HepG2 (cell line): Measurements from ENCODE around the gene SMC6. TPM values are rescaled to one million over a fixed set of nuclear protein-coding genes. Genes with fewer than 3 reads are reported as not detected.

ENCODE experiments used
- ARID5B ChIP-seq: IDR thresholded peaks from 2 replicates; pipeline ENCODE4 v1.4.0; 2020; ENCODE audit warnings: mild to moderate bottlenecking, missing genetic modification reagents
- ATF4 ChIP-seq, 2 experiments: fragments of 450-650 bp in 1 of 2; sonication (generic) in 1 of 2; formaldehyde crosslinking; IDR thresholded peaks; 2 replicates each; pipeline versions ENCODE4 v1.5.0 to v1.8.0; 2020 to 2022; ENCODE audit warnings: mild to moderate bottlenecking in 1 of 2, missing genetic modification reagents in 1 of 2
- ATF7 ChIP-seq, 2 experiments: fragments of 450-650 bp in 1 of 2; sonication (generic) in 1 of 2; formaldehyde crosslinking in 1 of 2; IDR thresholded peaks; 2 replicates each; pipeline versions ENCODE4 v1.4.0 to v1.6.1; 2016 to 2020; ENCODE audit warnings: antibody characterized with exemption in 1 of 2, mild to moderate bottlenecking in 1 of 2, missing genetic modification reagents in 1 of 2
- CC2D1A ChIP-seq: sonication (generic); formaldehyde crosslinking; IDR thresholded peaks from 2 replicates; pipeline ENCODE4 v1.8.1; 2023; ENCODE audit warnings: mild to moderate bottlenecking, missing genetic modification reagents
- DNMT3B ChIP-seq: conservative IDR thresholded peaks from 2 replicates; pipeline ENCODE4 v1.6.1; 2016; ENCODE audit warnings: missing biosample characterization, control low read depth
- EHMT2 ChIP-seq: fragments of 200-600 bp; sonication (generic); IDR thresholded peaks from 2 replicates; pipeline ENCODE4 v1.7.0; 2017; ENCODE audit warnings: antibody characterized with exemption, low read depth, low read length, borderline replicate concordance
- ELF1 ChIP-seq: sonication (generic); formaldehyde crosslinking; IDR thresholded peaks from 2 replicates; pipeline ENCODE4 v1.4.0; 2020; ENCODE audit warnings: missing genetic modification reagents
- ELF3 ChIP-seq: IDR thresholded peaks from 2 replicates; pipeline ENCODE4 v1.6.1; 2016; ENCODE audit warnings: missing genetic modification reagents, missing compliant biosample characterization
- EP300 ChIP-seq, 3 experiments: sonication (generic) in 1 of 3; formaldehyde crosslinking in 1 of 3; IDR thresholded peaks; 2 replicates each; pipeline versions ENCODE4 v1.5.1 to v1.6.1; 2011 to 2020; ENCODE audit warnings: low read depth in 2 of 3, low read length in 2 of 3, borderline replicate concordance in 1 of 3, improper control_type of control experiment in 1 of 3, mild to moderate bottlenecking in 1 of 3, missing genetic modification reagents in 1 of 3, moderate library complexity in 1 of 3
- FOXA3 ChIP-seq: IDR thresholded peaks from 2 replicates; pipeline ENCODE4 v1.6.1; 2016; ENCODE audit warnings: missing genetic modification reagents, missing compliant biosample characterization
- GATAD2A ChIP-seq: IDR thresholded peaks from 2 replicates; pipeline ENCODE4 v1.6.1; 2016
- HDAC2 ChIP-seq: sonication (generic); formaldehyde crosslinking; IDR thresholded peaks from 2 replicates; pipeline ENCODE4 v1.4.0; 2020; ENCODE audit warnings: missing genetic modification reagents
- HMG20B ChIP-seq: conservative IDR thresholded peaks from 2 replicates; pipeline ENCODE4 v1.6.1; 2016; ENCODE audit warnings: missing genetic modification reagents, missing compliant biosample characterization
- KDM1A ChIP-seq: IDR thresholded peaks from 2 replicates; pipeline ENCODE4 v1.6.1; 2016; ENCODE audit warnings: missing compliant biosample characterization
- KLF16 ChIP-seq, 2 experiments: sonication (generic) in 1 of 2; formaldehyde crosslinking in 1 of 2; IDR thresholded peaks; 2 replicates each; pipeline versions ENCODE4 v1.6.1 to v1.8.0; 2016 to 2023; ENCODE audit warnings: missing genetic modification reagents in 2 of 2, missing compliant biosample characterization in 1 of 2
- RAD21 ChIP-seq: fragments of 450-650 bp; formaldehyde crosslinking; IDR thresholded peaks from 2 replicates; pipeline ENCODE4 v1.5.0; 2020; ENCODE audit warnings: mild to moderate bottlenecking
- REPIN1 ChIP-seq: sonication (generic); formaldehyde crosslinking; IDR thresholded peaks from 2 replicates; pipeline ENCODE4 v1.8.0; 2022; ENCODE audit warnings: missing genetic modification reagents, low read depth, mild to moderate bottlenecking, borderline replicate concordance
- STAG1 ChIP-seq: sonication (generic); formaldehyde crosslinking; IDR thresholded peaks from 2 replicates; pipeline ENCODE4 v1.4.0; 2020; ENCODE audit warnings: missing genetic modification reagents
- YEATS2 ChIP-seq: sonication (generic); formaldehyde crosslinking; IDR thresholded peaks from 2 replicates; pipeline ENCODE4 v1.4.0; 2020; ENCODE audit warnings: missing genetic modification reagents, borderline replicate concordance
- ZBTB25 ChIP-seq: IDR thresholded peaks from 2 replicates; pipeline ENCODE4 v1.6.1; 2018; ENCODE audit warnings: missing genetic modification reagents
- ZNF121 ChIP-seq: sonication (generic); formaldehyde crosslinking; IDR thresholded peaks from 2 replicates; pipeline ENCODE4 v1.5.0; 2020; ENCODE audit warnings: mild to moderate bottlenecking, missing genetic modification reagents
- ZNF124 ChIP-seq: sonication (generic); formaldehyde crosslinking; IDR thresholded peaks from 2 replicates; pipeline ENCODE4 v1.4.0; 2020; ENCODE audit warnings: missing genetic modification reagents
- ZNF7 ChIP-seq: IDR thresholded peaks from 2 replicates; pipeline ENCODE4 v1.6.1; 2016; ENCODE audit warnings: missing biosample characterization, missing genetic modification reagents
- polyA plus RNA-seq, 8 experiments: library from polyadenylated mRNA; depleted of rRNA in 3 of 8; stranded (reverse) in 7 of 8; unstranded in 1 of 8; fragments of >200 nt; fragmentation: Illumina TruSeq in 4 of 8; extraction: Trizol in 4 of 8; gene quantifications; 2 replicates each; pipeline versions ENCODE4 v1.2.1 to v1.2.3, GENCODE V29; 2011 to 2016; ENCODE audit warnings: low read depth in 4 of 8, missing spikeins in 1 of 8, mixed read lengths in 1 of 8; ENCODE audit not compliant: insufficient read depth in 1 of 8
- total RNA-seq, 5 experiments: library from RNA; depleted of rRNA; stranded (reverse); fragments of >200 nt; fragmentation: Illumina TruSeq; extraction: Trizol; gene quantifications; 2 replicates each; pipeline ENCODE4 v1.2.3, GENCODE V29; 2016; ENCODE audit warnings: low read depth in 1 of 5
- TF ChIP-seq, protein P1 (sequence below): sonication (generic); IDR thresholded peaks from 2 replicates; pipeline ENCODE4 v1.6.1; 2016; ENCODE audit warnings: low read depth, borderline replicate concordance

Gene SMC6
- total and polyA plus RNA-seq, 2 of the 13 experiments (the other 11 are each of a cell fraction or from before 2014, with no cell fraction given), result 18.9 to 55.3 TPM

GRCh38 chr2:17646081-17646554 is 107.5 kb downstream of the SMC6 start (continued):
- TF ChIP-seq ELF1 (CRISPR knock-in tag), result no peak
- TF ChIP-seq, protein P1, sequence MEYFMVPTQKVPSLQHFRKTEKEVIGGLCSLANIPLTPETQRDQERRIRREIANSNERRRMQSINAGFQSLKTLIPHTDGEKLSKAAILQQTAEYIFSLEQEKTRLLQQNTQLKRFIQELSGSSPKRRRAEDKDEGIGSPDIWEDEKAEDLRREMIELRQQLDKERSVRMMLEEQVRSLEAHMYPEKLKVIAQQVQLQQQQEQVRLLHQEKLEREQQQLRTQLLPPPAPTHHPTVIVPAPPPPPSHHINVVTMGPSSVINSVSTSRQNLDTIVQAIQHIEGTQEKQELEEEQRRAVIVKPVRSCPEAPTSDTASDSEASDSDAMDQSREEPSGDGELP, result peak; percentile 60
- TF ChIP-seq REPIN1 (CRISPR knock-in tag), result peak; percentile 63; the same call in 1 of the 2 replicates
- peak; percentile 75; the same call in 1 of the 2 replicates for TF ChIP-seq EHMT2
- TF ChIP-seq HMG20B (CRISPR knock-in tag), result no peak
- TF ChIP-seq ZNF7 (CRISPR knock-in tag), result peak; percentile 74
- TF ChIP-seq ZBTB25 (CRISPR knock-in tag), result peak; percentile 23; the same call in 1 of the 2 replicates
- peak; percentile 61; the same call in 1 of the 2 replicates for TF ChIP-seq YEATS2 (CRISPR knock-in tag)
- 0 out of 2 replicates have a peak, but pooled peaks have one; percentile 64 for TF ChIP-seq KDM1A (CRISPR knock-in tag)
- TF ChIP-seq CC2D1A (CRISPR knock-in tag), result no peak
- TF ChIP-seq ATF4 (CRISPR knock-in tag; IDR thresholded peaks at IDR 0.05), result peak in 1 of 2 experiments; percentile 93; a peak in 2 of 4 replicates
- peak; percentile 64 for TF ChIP-seq STAG1 (CRISPR knock-in tag)
- peak; percentile 80 for TF ChIP-seq GATAD2A (CRISPR knock-in tag)
- 0 out of 2 replicates have a peak, but pooled peaks have one; percentile 37 for TF ChIP-seq HDAC2 (CRISPR knock-in tag)
- peak; percentile 70; the same call in 1 of the 2 replicates for TF ChIP-seq ELF3 (CRISPR knock-in tag)
- peak; percentile 21; the same call in 1 of the 2 replicates for TF ChIP-seq ATF7 (IDR thresholded peaks at IDR 0.05)
- TF ChIP-seq ATF7 (CRISPR knock-in tag; IDR thresholded peaks at IDR 0.05), result no peak
- TF ChIP-seq DNMT3B (CRISPR knock-in tag), result 0 out of 2 replicates have a peak, but pooled peaks have one; percentile 83
- no peak for TF ChIP-seq ZNF121
- 0 out of 2 replicates have a peak, but pooled peaks have one; percentile 47 for TF ChIP-seq ZNF124
- TF ChIP-seq EP300 (IDR thresholded peaks at IDR 0.05; ENCODE audit: low read depth in 2 of 2, low read length in 2 of 2), result peak in 1 of 2 experiments; percentile 16; a peak in 1 of 4 replicates
- no peak for TF ChIP-seq EP300 (CRISPR knock-in tag; IDR thresholded peaks at IDR 0.05; ENCODE audit: borderline replicate concordance)
- TF ChIP-seq FOXA3, result peak; percentile 61
- TF ChIP-seq ARID5B (CRISPR knock-in tag), result peak; percentile 79
- TF ChIP-seq RAD21 (CRISPR knock-in tag), result peak; percentile 56; the same call in 1 of the 2 replicates
- 0 out of 4 replicates have a peak, but pooled peaks of 1 of the 2 experiments have one; percentile 21 for TF ChIP-seq KLF16 (CRISPR knock-in tag; IDR thresholded peaks at IDR 0.05)
